Gastroesophageal sphincter (tissue), 4 donors: ENCODE data around the gene TCF25. TPM values are rescaled to one million over a fixed set of nuclear protein-coding genes. Genes with fewer than 3 reads are reported as not detected.
A peak's percentile ranks its signal among the peaks of the same experiment; 100 is the strongest.

ENCODE experiments used
- ATAC-seq: fragments of 150-250 bp; one replicate; pipeline ENCODE4 v1.9.1; 2016; ENCODE audit warnings: mild to moderate bottlenecking, moderate library complexity
- H3K27ac ChIP-seq, 4 donors: fragments of 200-600 bp; sonication (generic) in 3 of 4; 1 replicate in 3 of 4; 2 replicates in 1 of 4; pipeline ENCODE4 v1.5.1; 2016 to 2019
- H3K27me3 ChIP-seq: fragments of 200-600 bp; sonication (generic); one replicate; pipeline ENCODE4 v1.5.1; 2019
- H3K36me3 ChIP-seq, 2 donors: fragments of 200-600 bp; sonication (generic); one replicate each; pipeline ENCODE4 v1.5.1; 2019; ENCODE audit warnings: control low read depth in 1 of 2
- H3K4me1 ChIP-seq, 3 donors: fragments of 200-600 bp; sonication (generic); 1 replicate in 2 of 3; 2 replicates in 1 of 3; pipeline ENCODE4 v1.5.1; 2016 to 2019; ENCODE audit warnings: control low read depth in 2 of 3
- H3K4me3 ChIP-seq, 2 donors: fragments of 200-600 bp; sonication (generic); one replicate each; pipeline ENCODE4 v1.5.1; 2019; ENCODE audit warnings: mild to moderate bottlenecking in 1 of 2, moderate library complexity in 1 of 2
- H3K9me3 ChIP-seq, 3 donors: fragments of 200-600 bp; sonication (generic); one replicate each; pipeline ENCODE4 v1.5.1; 2017 to 2019; ENCODE audit warnings: control low read depth in 2 of 3
- EP300 ChIP-seq: sonication (generic); formaldehyde crosslinking; IDR thresholded peaks from one replicate; pipeline ENCODE4 v1.6.1; 2017; ENCODE audit warnings: antibody characterized with exemption, mild to moderate bottlenecking
- POLR2A ChIP-seq, 2 donors: fragments of 450-650 bp; IDR thresholded peaks; one replicate each; pipeline ENCODE4 v1.6.1; 2017; ENCODE audit warnings: antibody characterized with exemption in 2 of 2, mild to moderate bottlenecking in 2 of 2, moderate library complexity in 1 of 2
- POLR2AphosphoS5 ChIP-seq: sonication (generic); formaldehyde crosslinking; IDR thresholded peaks from one replicate; pipeline ENCODE4 v1.6.1; 2017; ENCODE audit warnings: antibody characterized with exemption
- WGBS, 2 donors: methylation state at CpG; one replicate each; pipeline ENCODE4 v1.1.5; 2018; ENCODE audit warnings: low coverage in 1 of 2; 5-methylcytosine and 5-hydroxymethylcytosine counted together
- total RNA-seq, 4 donors: library from RNA; depleted of rRNA; stranded (reverse); fragments of >200 nt; gene quantifications; one replicate each; pipeline ENCODE4 v1.1.0, GENCODE V29; 2016
- TF ChIP-seq, protein P1 (sequence below), 4 experiments: fragments of 200-600 bp in 2 of 4; fragments of 450-650 bp in 2 of 4; sonication (generic) in 1 of 4; IDR thresholded peaks; one replicate each; pipeline ENCODE4 v1.5.1; 2017 to 2019; ENCODE audit warnings: antibody characterized with exemption in 4 of 4, mild to moderate bottlenecking in 2 of 4, moderate library complexity in 2 of 4

The TCF25 gene
- total RNA-seq, 4 donors from 2014 or later = 118 to 165 (median 134) TPM

GRCh38 chr16:89859615-89860007, 13.8 kb upstream of the TCF25 start:
- Histone ChIP-seq H3K27ac (no peak overlapping the region), H3K4me1 (peaks cover 0 to 18% (median 0%) of the 10 kb centered on the region in 3 donors), H3K4me3 (no peak overlapping the region), H3K36me3 (no peaks in the 10 kb centered on the region), H3K27me3 (no peaks in the 10 kb centered on the region), H3K9me3 (no peaks in the 10 kb centered on the region)
- WGBS, 2 donors = 77 to 80% methylated on average over 4 to 13 of the region's 16 CpGs
- ATAC-seq = no peak
- TF ChIP-seq POLR2AphosphoS5 (no peak), EP300 (no peak), POLR2A (IDR thresholded peaks at IDR 0.05) (no peak)
- TF ChIP-seq, protein P1, sequence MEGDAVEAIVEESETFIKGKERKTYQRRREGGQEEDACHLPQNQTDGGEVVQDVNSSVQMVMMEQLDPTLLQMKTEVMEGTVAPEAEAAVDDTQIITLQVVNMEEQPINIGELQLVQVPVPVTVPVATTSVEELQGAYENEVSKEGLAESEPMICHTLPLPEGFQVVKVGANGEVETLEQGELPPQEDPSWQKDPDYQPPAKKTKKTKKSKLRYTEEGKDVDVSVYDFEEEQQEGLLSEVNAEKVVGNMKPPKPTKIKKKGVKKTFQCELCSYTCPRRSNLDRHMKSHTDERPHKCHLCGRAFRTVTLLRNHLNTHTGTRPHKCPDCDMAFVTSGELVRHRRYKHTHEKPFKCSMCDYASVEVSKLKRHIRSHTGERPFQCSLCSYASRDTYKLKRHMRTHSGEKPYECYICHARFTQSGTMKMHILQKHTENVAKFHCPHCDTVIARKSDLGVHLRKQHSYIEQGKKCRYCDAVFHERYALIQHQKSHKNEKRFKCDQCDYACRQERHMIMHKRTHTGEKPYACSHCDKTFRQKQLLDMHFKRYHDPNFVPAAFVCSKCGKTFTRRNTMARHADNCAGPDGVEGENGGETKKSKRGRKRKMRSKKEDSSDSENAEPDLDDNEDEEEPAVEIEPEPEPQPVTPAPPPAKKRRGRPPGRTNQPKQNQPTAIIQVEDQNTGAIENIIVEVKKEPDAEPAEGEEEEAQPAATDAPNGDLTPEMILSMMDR (IDR thresholded peaks at IDR 0.05) = no peak

DNA sequence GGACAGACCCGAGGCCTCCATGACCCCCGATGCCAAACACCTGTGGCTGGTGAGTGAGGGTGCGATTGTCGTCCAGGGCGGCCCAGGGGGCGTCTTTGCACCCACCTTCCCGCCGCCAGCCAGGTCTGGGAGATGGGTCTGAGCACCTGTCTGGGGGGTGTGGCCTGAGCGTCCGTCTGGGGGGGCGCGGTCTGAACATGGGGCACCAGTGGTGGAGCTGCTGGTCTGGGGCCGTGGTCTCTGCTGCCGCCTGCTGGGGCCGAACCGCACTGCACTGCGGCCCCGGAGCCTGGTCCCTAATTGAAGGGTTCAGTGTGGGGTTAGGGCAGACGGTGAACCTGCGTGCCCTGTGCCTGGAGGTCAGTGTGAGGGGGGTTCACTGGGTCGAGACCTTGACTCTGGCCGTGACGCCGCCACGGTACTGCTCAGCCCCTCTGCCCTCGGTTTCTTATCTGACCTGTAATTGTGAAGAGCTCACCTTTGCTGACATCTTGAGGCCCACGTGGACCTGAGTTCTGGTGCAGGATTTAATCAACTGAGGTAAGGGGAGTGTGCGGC, 12.6 kb upstream of the TCF25 start:
- no peak for TF ChIP-seq POLR2A (IDR thresholded peaks at IDR 0.05)
- TF ChIP-seq, protein P1 (IDR thresholded peaks at IDR 0.05) = peak in 3 of 4 experiments; percentile 93 to 99 (median 94)
- ATAC-seq = peak; percentile 67
- H3K36me3 ChIP-seq = no peaks in the 10 kb centered on the region
- H3K9me3 ChIP-seq = no peaks in the 10 kb centered on the region
- no peak overlapping the region for H3K27ac ChIP-seq
- H3K4me1 ChIP-seq = peaks cover 0 to 18% (median 0%) of the 10 kb centered on the region in 3 donors
- H3K4me3 ChIP-seq = no peak overlapping the region
- H3K27me3 ChIP-seq = no peaks in the 10 kb centered on the region
- WGBS, 2 donors = 50% methylated on average over 1 of the region's 28 CpGs; no CpG with 5 or more reads in 1 of the 2 donors

- TF ChIP-seq POLR2A (IDR thresholded peaks at IDR 0.05) (no peak), POLR2AphosphoS5 (no peak), EP300 (no peak)
- ATAC-seq = no peak
- H3K27me3 ChIP-seq = no peaks in the 10 kb centered on the region
- no peaks in the 10 kb centered on the region for H3K36me3 ChIP-seq
- peaks cover 0 to 18% (median 0%) of the 10 kb centered on the region in 3 donors for H3K4me1 ChIP-seq
- no peaks in the 10 kb centered on the region for H3K9me3 ChIP-seq
- H3K4me3 ChIP-seq = no peak overlapping the region
- H3K27ac ChIP-seq = no peak overlapping the region
- 77 to 100% methylated on average over 2 to 3 of the region's 12 CpGs for WGBS, 2 donors
Measured at GRCh38 chr16:89861648-89862047, 11.7 kb upstream of the TCF25 start.

GRCh38 chr16:89862732-89863131, 10.7 kb upstream of the TCF25 start:
- Histone ChIP-seq H3K4me3 (no peak overlapping the region), H3K27me3 (no peaks in the 10 kb centered on the region), H3K9me3 (peaks cover 0 to 5% (median 0%) of the 10 kb centered on the region in 3 donors), H3K4me1 (peaks cover 0 to 18% (median 0%) of the 10 kb centered on the region in 3 donors), H3K27ac (no peak overlapping the region), H3K36me3 (no peaks in the 10 kb centered on the region)
- TF ChIP-seq POLR2A (IDR thresholded peaks at IDR 0.05) (no peak), EP300 (no peak), POLR2AphosphoS5 (no peak)
- TF ChIP-seq, protein P1 (IDR thresholded peaks at IDR 0.05) = no peak
- 94 to 100% methylated on average over 2 to 3 of the region's 6 CpGs for WGBS, 2 donors
- no peak for ATAC-seq

GRCh38 chr16:89863741-89864526, 9.5 kb upstream of the TCF25 start:
- no peaks in the 10 kb centered on the region for H3K27me3 ChIP-seq
- peaks cover 0 to 12% (median 0%) of the 10 kb centered on the region in 3 donors for H3K9me3 ChIP-seq
- no peak overlapping the region for H3K4me3 ChIP-seq
- H3K27ac ChIP-seq = peak overlapping the region in 3 of 4 donors; percentile 30 to 66 (median 36)
- TF ChIP-seq POLR2AphosphoS5 (no peak), POLR2A (IDR thresholded peaks at IDR 0.05) (no peak), EP300 (no peak)
- TF ChIP-seq, protein P1 (IDR thresholded peaks at IDR 0.05) = no peak
- peak; percentile 46 for ATAC-seq
- 66 to 69% methylated on average over 8 to 13 of the region's 21 CpGs for WGBS, 2 donors
- peaks cover 0 to 18% (median 0%) of the 10 kb centered on the region in 3 donors for H3K4me1 ChIP-seq
- no peaks in the 10 kb centered on the region for H3K36me3 ChIP-seq
